Testis (tissue), 3 donors: ENCODE data around the gene UBP1. TPM values are rescaled to one million over a fixed set of nuclear protein-coding genes. Genes with fewer than 3 reads are reported as not detected.

ENCODE experiments used
- DNase-seq: peaks from one replicate; pipeline ENCODE4 v3.0.0-alpha.2; 2019
- H3K27ac ChIP-seq, 2 donors: fragments of 200-600 bp; sonication (generic); one replicate each; pipeline ENCODE4 v1.5.1; 2019
- H3K27me3 ChIP-seq: fragments of 200-600 bp; sonication (generic); one replicate; pipeline ENCODE4 v1.5.1; 2019
- H3K36me3 ChIP-seq: fragments of 200-600 bp; sonication (generic); one replicate; pipeline ENCODE4 v1.5.1; 2017; ENCODE audit warnings: low read depth; ENCODE audit errors: missing control alignments
- H3K4me1 ChIP-seq: fragments of 200-600 bp; sonication (generic); one replicate; pipeline ENCODE4 v1.5.1; 2019
- H3K4me3 ChIP-seq, 2 donors: fragments of 200-600 bp; sonication (generic); one replicate each; pipeline ENCODE4 v1.5.1; 2017 to 2019
- H3K9me3 ChIP-seq: fragments of 200-600 bp; sonication (generic); one replicate; pipeline ENCODE4 v1.5.1; 2017
- POLR2A ChIP-seq: fragments of 450-650 bp; IDR thresholded peaks from one replicate; pipeline ENCODE4 v1.6.1; 2017; ENCODE audit warnings: antibody characterized with exemption, mild to moderate bottlenecking, moderate library complexity
- WGBS, 2 donors: methylation state at CpG; one replicate each; pipeline ENCODE4 v1.1.5; 2018; 5-methylcytosine and 5-hydroxymethylcytosine counted together
- intact Hi-C: fragments of 100-400 bp; cut with DNase I; formaldehyde crosslinking; loops from one replicate; pipeline ENCODE4 v1.15.1; 2023; ENCODE audit warnings: low total_unique reads
- polyA plus RNA-seq: library from polyadenylated mRNA; stranded (reverse); fragments of 350-450 nt; fragmentation: Illumina TruSeq; extraction: RNeasy Lipid Tissue Mini Kit (QIAGEN cat#74804); gene quantifications from one replicate; pipeline ENCODE4 v1.2.3, GENCODE V29; 2014; ENCODE audit warnings: low read depth, low replicate concordance; ENCODE audit not compliant: insufficient read depth
- total RNA-seq, 2 donors: library from RNA; depleted of rRNA; stranded (reverse); fragments of >200 nt; gene quantifications; one replicate each; pipeline ENCODE4 v1.2.3, GENCODE V29; 2016
- TF ChIP-seq, protein P1 (sequence below), 3 experiments: fragments of 450-650 bp in 2 of 3; fragments of 200-600 bp in 1 of 3; sonication (generic) in 1 of 3; IDR thresholded peaks; one replicate each; pipeline ENCODE4 v1.5.1; 2016 to 2019; ENCODE audit warnings: antibody characterized with exemption in 3 of 3, mild to moderate bottlenecking in 2 of 3, moderate library complexity in 1 of 3

Gene UBP1
- total and polyA plus RNA-seq, 3 donors from 2014 or later, result 53.9 to 108 (median 93.2) TPM

- Histone ChIP-seq H3K27me3 (no peaks in the 10 kb centered on the region), H3K4me3 (no peak overlapping the region), H3K4me1 (no peaks in the 10 kb centered on the region), H3K36me3 (no peaks in the 10 kb centered on the region), H3K27ac (no peak overlapping the region), H3K9me3 (no peaks in the 10 kb centered on the region)
- intact Hi-C loops, result no loop called here
- TF ChIP-seq POLR2A, result no peak
- TF ChIP-seq, protein P1, sequence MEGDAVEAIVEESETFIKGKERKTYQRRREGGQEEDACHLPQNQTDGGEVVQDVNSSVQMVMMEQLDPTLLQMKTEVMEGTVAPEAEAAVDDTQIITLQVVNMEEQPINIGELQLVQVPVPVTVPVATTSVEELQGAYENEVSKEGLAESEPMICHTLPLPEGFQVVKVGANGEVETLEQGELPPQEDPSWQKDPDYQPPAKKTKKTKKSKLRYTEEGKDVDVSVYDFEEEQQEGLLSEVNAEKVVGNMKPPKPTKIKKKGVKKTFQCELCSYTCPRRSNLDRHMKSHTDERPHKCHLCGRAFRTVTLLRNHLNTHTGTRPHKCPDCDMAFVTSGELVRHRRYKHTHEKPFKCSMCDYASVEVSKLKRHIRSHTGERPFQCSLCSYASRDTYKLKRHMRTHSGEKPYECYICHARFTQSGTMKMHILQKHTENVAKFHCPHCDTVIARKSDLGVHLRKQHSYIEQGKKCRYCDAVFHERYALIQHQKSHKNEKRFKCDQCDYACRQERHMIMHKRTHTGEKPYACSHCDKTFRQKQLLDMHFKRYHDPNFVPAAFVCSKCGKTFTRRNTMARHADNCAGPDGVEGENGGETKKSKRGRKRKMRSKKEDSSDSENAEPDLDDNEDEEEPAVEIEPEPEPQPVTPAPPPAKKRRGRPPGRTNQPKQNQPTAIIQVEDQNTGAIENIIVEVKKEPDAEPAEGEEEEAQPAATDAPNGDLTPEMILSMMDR (IDR thresholded peaks at IDR 0.05), result no peak
- WGBS, 2 donors, result 90% methylated on average over 4 of the region's 4 CpGs
- no peak for DNase-seq
Measured at GRCh38 chr3:33389908-33390307, 50.3 kb downstream of the UBP1 start.

- intact Hi-C loops, result no loop called here
- DNase-seq, result no peak
- 75 to 83% methylated on average over 7 of the region's 7 CpGs for WGBS, 2 donors
- Histone ChIP-seq H3K4me3 (no peak overlapping the region), H3K27ac (no peak overlapping the region), H3K27me3 (no peaks in the 10 kb centered on the region), H3K4me1 (no peaks in the 10 kb centered on the region), H3K36me3 (no peaks in the 10 kb centered on the region), H3K9me3 (no peaks in the 10 kb centered on the region)
- no peak for TF ChIP-seq POLR2A
- TF ChIP-seq, protein P1 (IDR thresholded peaks at IDR 0.05), result no peak
Measured at GRCh38 chr3:33388374-33389100, 51.7 kb downstream of the UBP1 start.

DNA sequence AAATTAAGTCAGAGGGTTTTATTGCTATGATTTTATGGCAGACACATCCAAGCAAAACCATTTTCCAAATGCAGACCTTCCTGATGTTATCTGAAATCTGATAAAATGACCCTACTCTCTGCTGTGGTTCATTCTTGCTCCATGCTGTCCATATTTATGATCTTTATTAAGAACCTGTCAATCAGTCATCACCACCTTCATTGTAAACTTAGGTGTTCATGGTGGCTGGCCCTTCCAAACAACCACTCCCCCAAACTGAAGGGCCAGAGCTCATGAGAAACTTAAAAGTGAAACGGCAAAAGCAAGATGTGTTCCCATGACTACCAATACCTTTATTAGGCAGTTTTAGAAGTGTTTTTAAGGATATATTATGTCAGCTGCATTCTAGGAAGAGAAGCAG, 53.6 kb downstream of the UBP1 start:
- Histone ChIP-seq H3K4me3 (no peak overlapping the region), H3K27me3 (no peaks in the 10 kb centered on the region), H3K9me3 (no peaks in the 10 kb centered on the region), H3K27ac (no peak overlapping the region), H3K4me1 (no peaks in the 10 kb centered on the region), H3K36me3 (no peaks in the 10 kb centered on the region)
- intact Hi-C loops, result no loop called here
- WGBS, 2 donors, result 57 to 77% methylated on average over 1 of the region's 1 CpG
- no peak for DNase-seq
- TF ChIP-seq, protein P1 (IDR thresholded peaks at IDR 0.05), result no peak
- no peak for TF ChIP-seq POLR2A

GRCh38 chr3:33385423-33385822, 54.8 kb downstream of the UBP1 start:
- H3K4me3 ChIP-seq, result no peak overlapping the region
- H3K4me1 ChIP-seq, result no peaks in the 10 kb centered on the region
- H3K9me3 ChIP-seq, result no peaks in the 10 kb centered on the region
- WGBS, 2 donors, result 70 to 78% methylated on average over 5 of the region's 5 CpGs
- H3K36me3 ChIP-seq, result no peaks in the 10 kb centered on the region
- DNase-seq, result no peak
- intact Hi-C loops, result no loop called here
- H3K27me3 ChIP-seq, result no peaks in the 10 kb centered on the region
- H3K27ac ChIP-seq, result no peak overlapping the region
- no peak for TF ChIP-seq POLR2A
- TF ChIP-seq, protein P1 (IDR thresholded peaks at IDR 0.05), result no peak

GRCh38 chr3:33383951-33384350, 56.3 kb downstream of the UBP1 start:
- no peaks in the 10 kb centered on the region for H3K27me3 ChIP-seq
- intact Hi-C loops, result no loop called here
- H3K36me3 ChIP-seq, result no peaks in the 10 kb centered on the region
- no peak for TF ChIP-seq POLR2A
- TF ChIP-seq, protein P1 (IDR thresholded peaks at IDR 0.05), result no peak
- H3K9me3 ChIP-seq, result no peaks in the 10 kb centered on the region
- no peak overlapping the region for H3K4me3 ChIP-seq
- H3K27ac ChIP-seq, result no peak overlapping the region
- H3K4me1 ChIP-seq, result no peaks in the 10 kb centered on the region
- 93 to 96% methylated on average over 11 to 12 of the region's 12 CpGs for WGBS, 2 donors
- DNase-seq, result no peak
